Ecto neural progenitor cell (in vitro differentiated cells): ENCODE measurements around the gene LRP3.

Experiments
- DNase-seq: peaks from one replicate; pipeline ENCODE4 v3.0.0-alpha.2; 2018; ENCODE audit warnings: low spot score

LRP3 gene

GRCh38 chr19:33238481-33239149 lies 44.5 kb downstream of the LRP3 start:
- DNase-seq, result no peak

GRCh38 chr19:33239223-33239975 lies 45.3 kb downstream of the LRP3 start:
- DNase-seq, result no peak

GRCh38 chr19:33240181-33240771 lies 46.1 kb downstream of the LRP3 start:
- DNase-seq, result no peak

DNA sequence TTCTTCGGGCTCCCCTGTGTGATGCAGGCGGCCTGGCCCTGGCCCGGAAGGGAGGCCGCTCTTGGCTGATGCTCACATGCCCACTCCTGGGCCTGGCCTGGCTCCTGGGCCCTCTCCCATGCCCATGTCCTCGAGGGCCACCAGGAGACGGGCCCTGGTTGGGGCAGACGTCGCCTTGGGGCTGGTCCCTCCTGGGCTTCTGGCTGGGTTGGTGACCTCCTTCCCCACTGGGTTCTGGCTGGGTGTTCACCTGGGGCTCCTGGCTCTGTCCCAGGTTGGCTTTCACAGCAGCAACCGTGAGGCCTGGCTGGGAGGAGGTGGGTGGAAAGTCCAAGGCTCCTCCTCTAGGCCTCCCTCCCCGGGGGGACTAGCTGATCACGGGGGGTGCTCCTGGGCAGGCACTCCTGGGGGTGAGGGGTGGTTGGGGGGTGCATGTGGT lies 47.0 kb downstream of the LRP3 start:
- DNase-seq, result no peak

- DNase-seq, result no peak
Observed at GRCh38 chr19:33241530-33242101, 47.5 kb downstream of the LRP3 start.

- DNase-seq, result no peak
Observed at GRCh38 chr19:33242131-33242530, 48.0 kb downstream of the LRP3 start.

- DNase-seq, result no peak
Observed at GRCh38 chr19:33242911-33243310, 48.8 kb downstream of the LRP3 start.

DNA sequence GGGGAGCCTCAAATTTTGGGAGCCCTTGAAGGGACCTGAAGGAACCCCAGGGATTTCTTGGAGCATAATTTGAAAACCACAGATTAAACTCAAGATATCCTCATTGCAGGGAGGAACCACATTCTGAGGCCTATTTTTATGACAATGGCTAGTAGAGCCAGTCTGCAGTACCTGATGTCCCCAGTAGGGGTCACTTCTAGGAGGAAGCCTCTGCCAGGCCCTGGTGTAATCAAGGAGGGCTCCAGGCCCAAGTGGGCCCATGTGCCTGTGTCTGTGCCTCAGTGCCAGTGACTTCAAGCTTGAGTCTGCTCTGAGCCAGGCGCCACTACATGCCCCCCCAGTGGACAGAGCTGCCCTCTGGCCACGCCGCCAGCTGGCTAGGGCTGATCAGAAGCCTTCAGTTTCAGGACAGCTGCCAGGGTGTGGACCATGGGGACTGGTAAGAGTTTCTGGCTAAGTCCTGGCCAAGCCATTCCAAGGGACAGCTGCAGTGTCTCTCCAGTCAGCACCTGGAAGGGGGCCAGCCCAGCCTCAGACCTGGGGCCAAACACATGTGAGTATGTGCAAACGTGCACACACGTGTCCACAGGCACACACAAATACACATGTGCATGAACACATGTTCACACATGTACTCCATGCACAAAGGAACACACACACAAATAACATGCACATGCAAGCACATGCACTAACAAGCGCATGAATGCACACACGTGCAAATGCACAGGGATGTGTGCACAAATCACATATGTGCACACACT lies 52.0 kb downstream of the LRP3 start:
- DNase-seq, result no peak

- no peak for DNase-seq
Observed at GRCh38 chr19:33246709-33247440, 52.7 kb downstream of the LRP3 start.

GRCh38 chr19:33247441-33247819 lies 53.3 kb downstream of the LRP3 start:
- no peak for DNase-seq

DNA sequence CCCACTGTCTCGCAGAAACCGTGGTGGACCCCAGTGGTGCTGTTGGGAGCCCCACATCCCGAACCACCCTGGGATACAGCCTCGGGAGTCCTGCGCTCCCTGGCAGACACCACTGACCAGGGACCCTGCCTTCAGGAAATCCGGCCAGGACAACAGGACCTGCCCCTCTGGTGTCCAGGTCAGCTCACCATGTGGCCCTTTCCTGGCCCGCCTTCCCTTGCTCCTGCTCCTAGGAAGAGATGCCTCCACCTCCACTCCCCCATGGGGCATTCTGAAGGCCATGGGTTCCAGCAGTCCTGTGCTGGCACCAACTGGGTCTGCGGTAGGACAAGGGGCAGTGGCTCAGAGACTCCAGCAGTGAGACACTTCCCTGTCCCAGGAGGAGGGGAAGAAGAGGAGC lies 54.0 kb downstream of the LRP3 start:
- no peak for DNase-seq

- no peak for DNase-seq
Observed at GRCh38 chr19:33248553-33248953, 54.4 kb downstream of the LRP3 start.

DNA sequence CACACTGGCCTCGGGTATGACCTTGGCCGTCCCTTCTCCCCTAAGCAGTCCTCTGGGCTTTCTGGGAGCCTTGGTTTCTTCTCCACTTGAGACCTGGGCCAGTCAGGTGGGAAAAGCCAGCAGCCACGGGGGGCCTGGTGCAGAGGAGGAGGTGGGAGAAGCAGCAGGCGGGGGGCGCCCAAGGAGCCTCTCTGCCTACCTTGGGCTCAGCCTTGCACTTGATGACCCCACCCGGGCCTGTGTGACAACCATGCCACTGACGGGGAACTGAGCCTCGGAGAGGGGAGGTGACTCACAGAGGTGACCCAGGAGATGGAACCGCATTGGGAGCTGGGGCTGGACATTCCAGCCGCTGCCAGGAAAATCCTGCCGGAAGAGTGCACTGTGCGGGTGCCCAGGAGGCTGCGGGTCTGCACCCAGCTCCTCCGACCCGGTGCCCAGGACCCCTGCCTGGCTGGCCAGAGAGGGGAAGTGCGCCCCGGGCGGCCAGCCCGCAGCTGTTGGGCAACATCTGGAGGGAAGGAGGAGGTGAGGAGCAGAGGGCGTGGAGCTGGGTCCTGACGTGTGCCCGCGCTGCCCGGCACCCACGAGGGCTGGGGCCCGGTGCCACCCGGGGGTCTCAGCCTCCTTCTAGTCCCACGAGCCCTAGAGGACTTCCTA lies 55.0 kb downstream of the LRP3 start:
- no peak for DNase-seq

- no peak for DNase-seq
Observed at GRCh38 chr19:33249740-33250366, 55.7 kb downstream of the LRP3 start.

GRCh38 chr19:33250500-33250899 lies 56.4 kb downstream of the LRP3 start:
- no peak for DNase-seq

GRCh38 chr19:33251076-33251475 lies 56.9 kb downstream of the LRP3 start:
- DNase-seq, result no peak

- DNase-seq, result no peak
Observed at GRCh38 chr19:33251526-33252090, 57.5 kb downstream of the LRP3 start.

GRCh38 chr19:33252418-33252962 lies 58.4 kb downstream of the LRP3 start:
- no peak for DNase-seq

DNA sequence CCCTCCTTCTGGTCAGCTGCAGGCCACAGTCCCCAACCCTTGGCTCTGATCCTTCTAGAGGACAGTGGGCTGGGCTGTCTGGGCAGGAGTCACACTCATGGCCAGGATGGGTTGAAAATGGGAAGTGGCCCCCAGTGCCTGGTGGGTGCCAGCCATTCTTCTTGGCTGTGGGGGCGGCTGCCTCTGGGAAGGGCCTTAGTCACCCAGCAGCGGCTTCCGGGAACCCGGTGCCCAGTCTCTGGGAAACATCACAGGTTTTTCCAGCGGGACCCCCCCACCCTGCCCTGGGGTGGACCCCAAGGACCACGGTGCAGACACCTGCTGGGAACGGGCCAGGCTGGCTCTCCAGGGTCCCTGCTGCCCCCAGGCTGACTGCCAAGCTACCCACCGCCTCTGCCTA lies 58.8 kb downstream of the LRP3 start:
- DNase-seq, result no peak
